Mesothelial cell of epicardium (in vitro differentiated cells): ENCODE data around the gene CHST2. TPM values are rescaled to one million over a fixed set of nuclear protein-coding genes. Genes with fewer than 3 reads are reported as not detected.

Experiments
- DNase-seq, 2 experiments: peaks; one replicate each; pipeline ENCODE4 v3.0.0; 2021; ENCODE audit warnings: low spot score in 2 of 2; ENCODE audit not compliant: unreplicated experiment in 2 of 2
- H3K27ac Mint-ChIP-seq: 2 replicates; pipeline ENCODE4 v1.8.0; 2021; ENCODE audit warnings: mixed read lengths
- H3K27me3 Mint-ChIP-seq: 2 replicates; pipeline ENCODE4 v1.8.0; 2021; ENCODE audit warnings: low read depth, mixed read lengths
- H3K36me3 Mint-ChIP-seq: 2 replicates; pipeline ENCODE4 v1.8.0; 2021; ENCODE audit warnings: mixed read lengths
- H3K4me1 Mint-ChIP-seq: 2 replicates; pipeline ENCODE4 v1.8.0; 2021; ENCODE audit warnings: mixed read lengths
- H3K4me3 Mint-ChIP-seq: 2 replicates; pipeline ENCODE4 v1.8.0; 2021; ENCODE audit warnings: mild to moderate bottlenecking, moderate library complexity, mixed read lengths
- H3K9me3 Mint-ChIP-seq: 2 replicates; pipeline ENCODE4 v1.8.0; 2021; ENCODE audit warnings: mixed read lengths
- total RNA-seq: library from RNA; stranded (reverse); gene quantifications from 3 replicates; pipeline ENCODE4 v1.2.1, GENCODE V29; 2021
- TF ChIP-seq, protein P1 (sequence below): fragments of 200-600 bp; sonication (generic); IDR thresholded peaks from one replicate; pipeline ENCODE4 v1.5.0; 2021; ENCODE audit warnings: antibody characterized with exemption; ENCODE audit not compliant: unreplicated experiment

CHST2 gene
- total RNA-seq, 1 donor from 2014 or later: 11.8 TPM

DNA sequence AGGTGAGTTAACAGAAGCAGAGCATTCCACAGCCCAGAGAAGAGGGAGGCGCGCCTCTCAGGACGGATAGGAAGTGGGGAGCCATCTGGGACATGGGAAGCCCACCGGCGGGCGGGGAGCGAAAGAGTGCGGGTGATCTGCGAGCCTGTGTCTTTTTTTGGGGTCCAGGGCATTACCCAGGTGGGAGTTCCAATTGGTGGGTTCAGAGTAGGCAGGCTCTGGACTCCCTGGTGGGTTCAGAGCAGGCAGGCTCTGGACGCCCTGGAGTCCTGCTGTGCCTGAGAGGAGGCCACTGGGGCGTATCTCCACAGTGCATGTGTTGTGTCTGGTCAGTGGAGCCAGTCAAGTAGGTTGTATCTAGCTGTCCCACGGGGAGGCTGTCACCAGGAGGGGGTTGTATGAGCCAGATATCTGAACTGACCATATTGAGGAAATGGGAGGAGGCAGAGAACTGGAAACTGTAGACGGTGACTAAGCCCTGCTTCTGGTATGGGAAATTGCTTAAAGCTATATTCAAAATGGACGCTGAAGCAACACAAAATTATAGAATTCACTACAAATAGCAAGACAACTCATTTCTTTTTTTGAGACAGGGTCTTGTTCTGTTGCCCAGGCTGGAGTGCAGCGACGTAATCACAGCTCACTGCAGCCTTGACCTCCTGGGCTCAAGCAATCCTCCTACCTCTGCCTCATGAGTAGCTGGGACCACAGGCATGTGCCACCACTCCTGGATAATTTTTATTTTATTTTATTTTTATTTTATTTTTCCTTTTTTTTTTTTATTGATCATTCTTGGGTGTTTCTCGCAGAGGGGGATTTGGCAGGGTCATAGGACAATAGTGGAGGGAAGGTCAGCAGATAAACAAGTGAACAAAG lies 34.5 kb upstream of the CHST2 start:
- Mint-ChIP-seq H3K27me3 (peaks cover 2% of the 10 kb centered on the region), H3K4me3 (no peak overlapping the region), H3K9me3 (peaks cover 11% of the 10 kb centered on the region), H3K4me1 (no peaks in the 10 kb centered on the region), H3K27ac (no peak overlapping the region), H3K36me3 (no peaks in the 10 kb centered on the region)
- no peak for DNase-seq
- TF ChIP-seq, protein P1, sequence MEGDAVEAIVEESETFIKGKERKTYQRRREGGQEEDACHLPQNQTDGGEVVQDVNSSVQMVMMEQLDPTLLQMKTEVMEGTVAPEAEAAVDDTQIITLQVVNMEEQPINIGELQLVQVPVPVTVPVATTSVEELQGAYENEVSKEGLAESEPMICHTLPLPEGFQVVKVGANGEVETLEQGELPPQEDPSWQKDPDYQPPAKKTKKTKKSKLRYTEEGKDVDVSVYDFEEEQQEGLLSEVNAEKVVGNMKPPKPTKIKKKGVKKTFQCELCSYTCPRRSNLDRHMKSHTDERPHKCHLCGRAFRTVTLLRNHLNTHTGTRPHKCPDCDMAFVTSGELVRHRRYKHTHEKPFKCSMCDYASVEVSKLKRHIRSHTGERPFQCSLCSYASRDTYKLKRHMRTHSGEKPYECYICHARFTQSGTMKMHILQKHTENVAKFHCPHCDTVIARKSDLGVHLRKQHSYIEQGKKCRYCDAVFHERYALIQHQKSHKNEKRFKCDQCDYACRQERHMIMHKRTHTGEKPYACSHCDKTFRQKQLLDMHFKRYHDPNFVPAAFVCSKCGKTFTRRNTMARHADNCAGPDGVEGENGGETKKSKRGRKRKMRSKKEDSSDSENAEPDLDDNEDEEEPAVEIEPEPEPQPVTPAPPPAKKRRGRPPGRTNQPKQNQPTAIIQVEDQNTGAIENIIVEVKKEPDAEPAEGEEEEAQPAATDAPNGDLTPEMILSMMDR: no peak

DNA sequence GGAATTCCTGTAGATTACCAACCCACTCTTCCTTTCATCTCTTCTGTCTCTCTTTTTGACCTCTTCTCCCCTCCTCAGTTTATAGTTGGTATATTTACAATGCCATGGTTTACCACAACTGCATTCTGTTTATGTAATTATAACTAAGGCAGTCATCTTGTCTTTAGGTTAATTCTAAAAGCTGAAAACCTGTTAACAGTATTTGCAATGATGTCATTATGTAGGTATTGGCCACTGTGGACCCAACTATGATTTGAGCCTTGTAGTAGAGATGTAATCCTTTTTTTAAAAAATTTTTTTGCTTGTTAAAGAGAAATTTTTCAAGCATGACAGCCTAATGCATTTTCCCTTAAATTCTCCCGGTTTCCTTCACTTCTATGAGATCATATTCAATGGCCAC lies 30.7 kb upstream of the CHST2 start:
- H3K4me1 Mint-ChIP-seq: peaks cover 7% of the 10 kb centered on the region
- no peak overlapping the region for H3K27ac Mint-ChIP-seq
- H3K27me3 Mint-ChIP-seq: peaks cover 2% of the 10 kb centered on the region
- no peaks in the 10 kb centered on the region for H3K36me3 Mint-ChIP-seq
- no peak overlapping the region for H3K4me3 Mint-ChIP-seq
- peaks cover 11% of the 10 kb centered on the region for H3K9me3 Mint-ChIP-seq
- DNase-seq: no peak
- TF ChIP-seq, protein P1: no peak

DNA sequence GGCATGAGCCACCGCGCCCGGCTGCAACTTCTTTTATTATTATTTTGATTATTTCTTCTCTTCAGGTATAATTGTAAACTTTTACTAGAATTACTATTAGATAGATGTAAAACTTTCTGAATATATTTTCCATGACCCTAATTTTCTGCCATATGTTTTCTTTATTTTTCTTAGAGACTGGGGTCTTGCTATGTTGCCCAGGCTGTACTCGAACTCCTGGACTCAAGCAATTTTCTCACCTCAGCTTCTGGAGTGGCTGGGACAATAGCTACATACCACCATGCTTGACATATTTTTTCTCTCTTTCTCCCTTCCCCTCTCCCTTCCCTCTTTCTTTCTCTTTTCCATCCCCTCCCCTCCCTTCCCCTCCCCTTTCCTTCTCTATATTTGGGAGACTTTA lies 29.6 kb upstream of the CHST2 start:
- Mint-ChIP-seq H3K4me3 (no peak overlapping the region), H3K27ac (no peak overlapping the region), H3K9me3 (peaks cover 6% of the 10 kb centered on the region), H3K4me1 (peaks cover 7% of the 10 kb centered on the region), H3K36me3 (no peaks in the 10 kb centered on the region), H3K27me3 (peaks cover 2% of the 10 kb centered on the region)
- TF ChIP-seq, protein P1: no peak
- DNase-seq: no peak

DNA sequence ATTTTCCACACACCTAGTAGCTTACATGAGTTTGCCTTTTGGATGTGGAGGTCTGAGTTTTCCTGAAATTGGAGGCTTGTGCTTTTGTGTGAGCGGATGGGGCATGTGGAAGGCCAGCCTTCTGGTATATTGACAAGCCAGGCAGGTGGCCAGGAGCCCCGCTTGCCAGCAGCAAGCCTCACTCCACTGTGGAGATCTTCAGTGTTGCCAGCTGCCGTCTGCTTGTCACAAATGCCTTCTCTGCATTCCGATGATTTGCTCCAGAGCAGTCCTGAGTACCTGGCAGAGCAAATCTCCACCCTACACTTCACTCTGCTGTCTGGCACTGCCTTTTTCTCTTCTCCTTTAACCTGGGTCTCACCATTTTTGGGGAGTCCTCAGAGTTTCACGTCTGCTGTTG lies 29.1 kb upstream of the CHST2 start:
- Mint-ChIP-seq H3K4me1 (peaks cover 7% of the 10 kb centered on the region), H3K4me3 (no peak overlapping the region), H3K27me3 (peaks cover 2% of the 10 kb centered on the region), H3K36me3 (no peaks in the 10 kb centered on the region), H3K9me3 (peaks cover 5% of the 10 kb centered on the region), H3K27ac (no peak overlapping the region)
- TF ChIP-seq, protein P1: no peak
- DNase-seq: no peak

DNA sequence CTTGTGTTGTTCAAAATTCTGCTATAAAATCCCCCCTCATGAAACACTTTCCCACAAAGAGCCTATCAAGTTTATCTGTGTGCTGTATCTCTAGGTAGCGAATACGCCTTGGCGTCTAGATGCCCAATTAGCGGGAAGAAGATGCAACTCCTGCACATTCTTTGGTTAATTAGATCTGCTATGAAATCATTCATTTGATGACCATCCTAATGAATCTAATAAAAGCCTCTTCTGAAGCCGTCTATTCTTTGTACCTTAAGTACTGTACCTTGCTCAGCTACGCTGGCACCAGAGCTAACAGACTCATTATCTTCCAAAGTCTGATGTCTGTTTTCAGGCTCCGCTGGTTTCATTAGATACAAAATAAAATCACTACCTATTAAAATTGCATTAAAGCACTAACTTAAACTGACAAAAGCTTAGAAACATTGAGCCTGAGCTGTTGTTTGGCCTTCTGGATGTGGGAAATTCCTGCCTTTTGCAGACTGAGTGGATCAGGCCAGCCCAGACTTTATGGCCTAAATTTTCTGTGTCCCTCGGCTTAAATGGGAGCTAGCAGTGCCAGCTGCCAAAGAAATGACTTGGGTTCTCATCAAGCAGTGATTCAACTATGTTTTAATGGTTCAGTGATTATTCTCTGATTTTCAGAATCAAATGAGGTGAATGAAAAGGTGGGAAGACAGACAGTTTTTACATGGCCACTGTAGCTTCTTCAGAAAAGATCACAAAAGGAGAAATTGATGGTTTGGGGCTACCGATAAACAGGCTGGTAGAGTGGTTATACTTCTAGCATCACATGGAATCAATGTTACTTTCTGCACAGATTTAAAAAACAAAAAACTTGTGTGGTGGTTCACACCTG lies 28.4 kb upstream of the CHST2 start:
- Mint-ChIP-seq H3K4me3 (no peak overlapping the region), H3K36me3 (no peaks in the 10 kb centered on the region), H3K9me3 (peaks cover 5% of the 10 kb centered on the region), H3K4me1 (peaks cover 7% of the 10 kb centered on the region), H3K27ac (no peak overlapping the region), H3K27me3 (peaks cover 2% of the 10 kb centered on the region)
- DNase-seq: no peak
- TF ChIP-seq, protein P1: no peak
